ENCODE measurements around the gene TMEM212. TPM values are rescaled to one million over a fixed set of nuclear protein-coding genes. Genes with fewer than 3 reads are reported as not detected.

TMEM212 gene
- total RNA-seq, 4 donors from 2014 or later, result not detected

- Histone ChIP-seq H3K27ac (no peak overlapping the region), H3K4me3 (no peak overlapping the region), H3K4me1 (peaks cover 0 to 17% (median 0%) of the 10 kb centered on the region in 4 donors)
Observed at GRCh38 chr3:171827836-171828458, 15.2 kb upstream of the TMEM212 start.

GRCh38 chr3:171828902-171829770, 14.0 kb upstream of the TMEM212 start:
- DNase-seq, result no peak
- no peaks in the 10 kb centered on the region for H3K9me3 ChIP-seq
- H3K36me3 ChIP-seq, result no peaks in the 10 kb centered on the region
- no peak overlapping the region for H3K4me3 ChIP-seq
- TF ChIP-seq POLR2A (IDR thresholded peaks at IDR 0.05), result no peak
- no peak for TF ChIP-seq CTCF (IDR thresholded peaks at IDR 0.05)
- H3K27ac ChIP-seq, result peak overlapping the region in 3 of 4 donors; percentile 15 to 48 (median 40)
- H3K4me1 ChIP-seq, result peaks cover 0 to 26% (median 0%) of the 10 kb centered on the region in 4 donors
- no peaks in the 10 kb centered on the region for H3K27me3 ChIP-seq

More at GRCh38 chr3:171827836-171828458, 15.2 kb upstream of the TMEM212 start:
- Histone ChIP-seq H3K36me3 (no peaks in the 10 kb centered on the region), H3K9me3 (no peaks in the 10 kb centered on the region), H3K27me3 (no peaks in the 10 kb centered on the region)
- no peak for DNase-seq
- TF ChIP-seq CTCF (IDR thresholded peaks at IDR 0.05), result no peak
- no peak for TF ChIP-seq POLR2A (IDR thresholded peaks at IDR 0.05)

GRCh38 chr3:171829841-171830517, 13.2 kb upstream of the TMEM212 start:
- Histone ChIP-seq H3K36me3 (no peaks in the 10 kb centered on the region), H3K9me3 (no peaks in the 10 kb centered on the region), H3K4me3 (no peak overlapping the region), H3K27me3 (no peaks in the 10 kb centered on the region), H3K27ac (peak overlapping the region in 2 of 4 donors; percentile 36 to 48), H3K4me1 (peaks cover 0 to 24% (median 0%) of the 10 kb centered on the region in 4 donors)
- TF ChIP-seq POLR2A (IDR thresholded peaks at IDR 0.05), result no peak
- peak in 5 of 6 experiments; percentile 9 to 78 (median 72) for TF ChIP-seq CTCF (IDR thresholded peaks at IDR 0.05)
- peak; percentile 19 to 80 (median 77) for DNase-seq

- peak overlapping the region in 1 of 4 donors; percentile 36 for H3K27ac ChIP-seq
Observed at GRCh38 chr3:171830518-171830875, 12.7 kb upstream of the TMEM212 start.

GRCh38 chr3:171831936-171832335, 11.2 kb upstream of the TMEM212 start:
- no peak for TF ChIP-seq POLR2A (IDR thresholded peaks at IDR 0.05)
- no peak for TF ChIP-seq CTCF (IDR thresholded peaks at IDR 0.05)
- no peak for DNase-seq
- H3K9me3 ChIP-seq, result no peaks in the 10 kb centered on the region
- peaks cover 0 to 22% (median 0%) of the 10 kb centered on the region in 4 donors for H3K4me1 ChIP-seq
- no peaks in the 10 kb centered on the region for H3K27me3 ChIP-seq
- no peaks in the 10 kb centered on the region for H3K36me3 ChIP-seq
- H3K4me3 ChIP-seq, result no peak overlapping the region
- no peak overlapping the region for H3K27ac ChIP-seq

More at GRCh38 chr3:171830518-171830875, 12.7 kb upstream of the TMEM212 start:
- TF ChIP-seq POLR2A (IDR thresholded peaks at IDR 0.05), result no peak
- H3K4me1 ChIP-seq, result peaks cover 0 to 22% (median 0%) of the 10 kb centered on the region in 4 donors
- H3K36me3 ChIP-seq, result no peaks in the 10 kb centered on the region
- no peak overlapping the region for H3K4me3 ChIP-seq
- no peaks in the 10 kb centered on the region for H3K9me3 ChIP-seq
- DNase-seq, result no peak
- no peaks in the 10 kb centered on the region for H3K27me3 ChIP-seq
